GM19239 (cell line): ENCODE data around the gene TMEM135.
A peak's percentile ranks its signal among the peaks of the same experiment; 100 is the strongest.

Experiments
- DNase-seq: peaks from one replicate; pipeline ENCODE4 v3.0.0; 2011; ENCODE audit warnings: low spot score; ENCODE audit not compliant: insufficient read length
- FAIRE-seq: peaks from 2 replicates; lab custom pipeline; 2011; peaks lifted over from hg19 to GRCh38; lab: Jason Lieb, UNC

TMEM135 gene

DNA sequence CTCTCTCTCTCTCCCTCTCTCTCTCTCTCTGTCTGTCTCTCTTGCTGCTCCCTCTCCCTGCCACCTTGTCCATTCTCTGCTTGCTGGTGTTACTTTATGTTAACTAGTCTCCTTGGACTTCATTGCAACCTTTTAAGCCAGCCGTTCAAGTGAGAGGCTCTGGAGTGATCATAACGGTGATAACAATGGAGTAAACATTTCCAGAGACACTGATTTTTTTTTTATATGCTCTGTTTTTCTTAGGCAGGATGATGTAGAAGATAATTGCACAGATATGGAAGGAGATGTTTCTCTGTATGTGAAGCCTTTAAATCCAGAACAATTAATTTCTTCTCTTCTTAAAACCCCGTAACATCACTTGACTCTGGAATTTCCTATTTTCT, 287.7 kb downstream of the TMEM135 start:
- DNase-seq, result no peak
- FAIRE-seq, result no peak

DNA sequence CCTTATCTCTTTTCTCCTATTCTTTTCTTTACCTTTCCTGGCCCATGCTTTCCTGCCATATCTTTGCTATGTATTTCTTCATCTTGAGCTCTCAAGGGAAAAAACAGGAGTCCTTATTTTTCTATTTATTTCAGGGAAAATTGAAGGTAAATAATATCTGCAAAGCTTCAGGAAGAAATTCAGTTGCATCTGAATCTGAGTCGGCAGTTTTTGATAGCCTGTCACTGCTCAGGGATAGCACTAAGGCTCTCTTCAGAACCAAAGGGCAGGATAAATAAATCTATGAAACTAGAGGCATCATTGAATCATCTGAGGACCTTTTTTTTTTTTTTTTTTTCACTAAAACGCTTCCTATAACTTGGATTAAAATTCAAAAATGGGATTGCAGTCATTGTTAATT, 288.9 kb downstream of the TMEM135 start:
- no peak for FAIRE-seq
- no peak for DNase-seq

DNA sequence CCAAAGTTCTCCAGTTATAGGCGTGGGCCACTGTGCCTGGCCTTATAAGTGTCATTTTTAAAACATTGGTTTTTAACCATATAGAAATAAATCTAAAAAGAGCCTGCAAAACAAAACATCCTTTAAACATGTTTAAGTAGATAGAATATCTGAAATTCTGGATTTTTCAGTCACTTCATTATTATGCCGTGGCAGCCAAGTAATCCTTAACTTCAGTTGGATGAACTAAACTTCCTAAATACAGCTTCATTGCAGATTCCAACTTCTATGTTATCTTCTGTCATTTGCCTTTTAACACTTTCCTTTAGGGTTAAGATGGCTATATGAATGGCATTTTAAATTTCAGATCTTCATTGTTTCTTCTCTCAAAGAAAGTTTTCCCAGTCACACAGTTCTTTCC, 291.4 kb downstream of the TMEM135 start:
- DNase-seq (no peak), FAIRE-seq (no peak)

GRCh38 chr11:87330187-87330601, 292.5 kb downstream of the TMEM135 start:
- DNase-seq (no peak), FAIRE-seq (no peak)

GRCh38 chr11:87331273-87331672, 293.5 kb downstream of the TMEM135 start:
- no peak for DNase-seq

GRCh38 chr11:87338046-87338639, 300.4 kb downstream of the TMEM135 start:
- FAIRE-seq (no peak), DNase-seq (no peak)

More at GRCh38 chr11:87331273-87331672, 293.5 kb downstream of the TMEM135 start:
- FAIRE-seq, result no peak

GRCh38 chr11:87339416-87339815, 301.7 kb downstream of the TMEM135 start:
- DNase-seq (no peak), FAIRE-seq (no peak)

DNA sequence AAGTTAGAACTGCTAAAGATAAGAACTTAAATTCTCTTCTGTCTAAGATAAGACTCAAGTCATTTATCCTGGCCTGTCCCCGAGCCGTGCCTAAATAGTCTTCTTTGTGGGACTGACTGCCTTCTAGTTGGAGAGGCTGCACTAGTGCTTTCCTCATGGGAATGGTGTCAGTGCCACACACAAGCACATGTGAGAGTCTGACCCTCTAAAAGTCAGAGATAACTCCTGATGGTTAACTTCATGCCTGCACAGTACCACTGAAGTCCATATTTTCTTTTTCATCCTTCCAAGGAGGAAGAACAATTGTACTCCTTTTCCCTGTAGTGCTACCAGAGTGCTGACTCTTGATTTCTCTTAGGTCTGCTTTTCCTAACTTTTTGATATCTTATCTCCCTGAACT, 309.7 kb downstream of the TMEM135 start:
- FAIRE-seq, result no peak
- DNase-seq, result no peak

DNA sequence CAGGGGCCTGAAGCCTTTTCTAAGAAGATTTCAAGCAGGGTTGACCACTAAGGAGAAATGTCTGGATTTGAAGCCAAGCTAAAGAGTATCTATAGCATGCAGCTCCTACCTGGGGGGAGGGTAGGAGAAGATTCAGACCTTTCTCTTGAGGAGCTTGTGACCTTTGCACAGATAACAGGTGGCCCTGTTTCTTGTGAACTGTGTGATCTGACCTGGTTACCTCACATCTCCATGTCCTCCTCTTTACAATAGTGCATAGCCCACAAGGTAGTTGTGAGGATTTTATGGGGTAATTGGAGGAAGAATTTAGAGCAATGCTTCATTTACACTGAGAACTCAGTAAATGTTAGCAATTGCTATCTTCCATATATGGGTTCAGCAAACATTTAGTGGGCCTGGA, 310.1 kb downstream of the TMEM135 start:
- no peak for DNase-seq
- FAIRE-seq, result no peak

- no peak for DNase-seq
- no peak for FAIRE-seq
These were observed 313.9 kb downstream of the TMEM135 start for GRCh38 chr11:87351676-87352075.

DNA sequence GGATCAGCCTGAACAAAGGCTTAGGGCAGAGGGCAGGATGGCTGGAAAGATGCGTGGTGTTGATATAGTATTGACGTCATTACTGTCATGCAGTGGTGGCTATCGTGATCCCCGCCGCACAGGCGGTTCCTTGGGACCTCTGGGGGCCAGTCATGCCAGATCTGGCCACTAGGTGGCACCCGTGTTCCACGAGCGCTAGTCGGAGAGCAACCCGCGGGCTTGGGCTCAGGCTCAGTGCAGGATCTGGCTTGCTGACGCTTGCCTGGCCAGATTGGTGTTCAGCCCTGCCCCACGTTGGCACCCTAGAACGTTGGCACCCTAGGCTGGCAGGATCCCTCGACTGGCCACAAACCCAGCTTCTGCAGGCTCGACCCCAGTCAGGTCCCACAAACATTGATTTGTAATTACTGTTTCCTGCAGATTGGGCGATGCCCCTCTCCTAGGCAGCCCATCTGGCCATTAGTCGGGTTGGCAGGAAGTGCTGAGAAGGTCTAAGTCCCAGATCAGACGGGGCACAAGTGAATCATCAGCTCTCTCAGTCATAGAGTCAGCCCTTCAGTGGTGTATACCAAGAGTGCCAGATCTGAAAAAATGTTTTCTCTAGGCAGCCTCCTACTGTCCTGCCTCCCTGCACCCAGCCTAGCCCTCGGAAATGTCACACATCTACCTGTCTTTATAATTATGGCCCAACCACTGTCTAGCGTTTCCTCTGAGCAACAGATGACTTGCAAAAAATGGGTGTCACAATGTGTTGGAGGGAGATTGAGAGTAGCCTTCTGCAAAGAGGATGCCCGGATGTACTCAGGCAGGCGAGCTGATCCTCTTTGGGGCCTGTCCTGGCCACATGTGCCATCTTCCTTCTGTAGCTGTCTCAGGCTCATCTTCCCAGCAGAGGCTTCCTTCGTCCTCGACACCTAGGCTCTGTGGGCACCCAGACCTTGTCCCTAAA, 315.3 kb downstream of the TMEM135 start:
- DNase-seq (peak; percentile 67), FAIRE-seq (peak; percentile 74)

GRCh38 chr11:87353771-87354345, 316.1 kb downstream of the TMEM135 start:
- no peak for FAIRE-seq
- no peak for DNase-seq

DNA sequence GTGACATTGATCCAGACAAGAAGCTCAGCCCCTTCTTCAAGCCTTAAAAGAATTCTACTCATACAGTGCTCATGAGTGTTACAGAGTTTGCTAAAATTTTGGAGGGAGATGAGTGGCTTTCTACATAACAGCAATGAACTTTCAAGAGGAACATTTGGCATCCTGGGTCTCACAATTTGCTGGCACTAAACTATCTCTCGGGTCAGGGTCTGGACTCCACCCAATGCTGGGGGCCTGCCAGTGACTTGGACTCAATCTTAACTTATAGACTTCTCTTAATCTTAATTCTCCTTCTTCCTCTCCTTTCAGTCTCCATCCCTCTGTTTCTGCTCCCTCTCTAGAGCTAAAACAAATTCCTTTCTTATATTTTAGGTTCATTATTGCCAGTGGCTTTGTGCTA, 317.9 kb downstream of the TMEM135 start:
- DNase-seq, result no peak
- no peak for FAIRE-seq

- no peak for DNase-seq
- no peak for FAIRE-seq
These were observed 318.7 kb downstream of the TMEM135 start for GRCh38 chr11:87356428-87356827.

DNA sequence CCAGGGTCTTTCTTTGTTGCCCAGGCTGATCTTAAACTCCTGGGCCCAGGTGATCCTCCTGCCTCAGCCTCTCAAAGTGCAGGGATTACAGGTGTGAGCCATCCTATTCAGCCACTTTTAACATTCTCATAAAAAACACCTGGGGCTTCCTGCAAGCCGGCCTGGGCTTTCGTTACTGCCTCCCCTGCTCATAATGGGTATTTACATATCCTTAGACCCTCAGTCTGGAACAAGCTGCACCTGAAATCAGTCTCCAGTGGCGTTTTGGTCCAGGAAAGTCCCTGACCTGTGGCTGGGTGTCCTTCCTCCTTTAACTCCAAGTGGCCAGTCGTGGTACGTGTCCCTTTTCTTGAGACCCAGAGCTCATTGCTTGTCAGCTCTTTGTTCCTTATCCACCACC, 320.7 kb downstream of the TMEM135 start:
- DNase-seq (no peak), FAIRE-seq (no peak)

GRCh38 chr11:87359401-87359800, 321.7 kb downstream of the TMEM135 start:
- DNase-seq, result no peak
- FAIRE-seq, result no peak

DNA sequence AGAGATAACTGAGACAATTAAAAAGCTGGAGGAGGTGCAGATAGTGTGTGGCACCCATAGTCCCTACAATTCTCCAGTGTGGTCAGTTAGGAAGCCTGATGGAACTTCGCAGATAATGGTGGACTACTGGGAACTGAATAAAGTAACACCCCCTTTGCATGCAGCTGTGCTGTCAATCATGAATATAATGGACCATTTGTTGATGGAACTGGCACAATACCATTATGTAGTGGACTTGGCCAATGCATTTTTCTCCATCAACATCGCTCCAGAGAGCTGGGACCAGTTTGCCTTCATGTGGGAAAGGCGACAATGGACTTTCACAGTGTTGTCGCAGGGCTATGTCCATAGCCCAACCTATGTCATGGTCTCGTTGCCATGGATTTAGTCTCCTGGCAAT, 324.2 kb downstream of the TMEM135 start:
- FAIRE-seq (no peak), DNase-seq (no peak)

GRCh38 chr11:87366346-87366745, 328.6 kb downstream of the TMEM135 start:
- FAIRE-seq, result no peak
- no peak for DNase-seq

- FAIRE-seq, result no peak
- DNase-seq, result no peak
These were observed 329.1 kb downstream of the TMEM135 start for GRCh38 chr11:87366763-87367405.

GRCh38 chr11:87368151-87368550, 330.4 kb downstream of the TMEM135 start:
- FAIRE-seq, result no peak
- DNase-seq, result no peak
